PC-9 (cell line): ENCODE results near the gene OXT. TPM values are rescaled to one million over a fixed set of nuclear protein-coding genes. Genes with fewer than 3 reads are reported as not detected.

Source experiments
- BruUV-seq: library from RNA; stranded (reverse); fragments of 400-500 nt; replicated peaks from 2 replicates; lab custom pipeline; 2021; lab: Mats Ljungman, UMichigan
- CTCF ChIA-PET: fragments of 300-600 bp; sonication (Branson Sonifier 250); formaldehyde crosslinking; loops from one replicate; lab custom pipeline; 2022; ENCODE audit warnings: antibody characterized with exemption; lab: Charles Lee
- POLR2A ChIA-PET: fragments of 300-600 bp; sonication (Branson Sonifier 250); formaldehyde crosslinking; loops from one replicate; lab custom pipeline; 2022; ENCODE audit warnings: antibody characterized with exemption; ENCODE audit not compliant: unreplicated experiment; lab: Charles Lee
- DNase-seq, 2 experiments: peaks; one replicate each; pipeline versions ENCODE4 v3.0.0 to v3.0.0-alpha.2; 2015 to 2022; ENCODE audit warnings: mixed read lengths in 1 of 2
- H2AFZ ChIP-seq: fragments of 200-600 bp; sonication (generic); 2 replicates; pipeline ENCODE4 v1.8.1; 2017; ENCODE audit warnings: antibody characterized with exemption
- H3F3A ChIP-seq: fragments of 200-600 bp; sonication (generic); 2 replicates; pipeline ENCODE4 v1.8.1; 2017; ENCODE audit warnings: antibody characterized with exemption, mild to moderate bottlenecking, low read depth; ENCODE audit not compliant: insufficient read depth
- H3K27ac ChIP-seq: fragments of 200-600 bp; sonication (generic); 2 replicates; pipeline ENCODE4 v1.6.1; 2016; ENCODE audit warnings: mixed run types
- H3K27me3 ChIP-seq: fragments of 200-600 bp; sonication (generic); 2 replicates; pipeline ENCODE4 v1.6.1; 2016; ENCODE audit warnings: low read depth, mixed run types; ENCODE audit not compliant: insufficient read depth
- H3K36me3 ChIP-seq: fragments of 200-600 bp; sonication (generic); 2 replicates; pipeline ENCODE4 v1.6.1; 2016; ENCODE audit warnings: low read depth, mixed run types
- H3K4me1 ChIP-seq: fragments of 200-600 bp; sonication (generic); replicated peaks from 2 replicates; pipeline ENCODE4 v1.6.1; 2016; ENCODE audit warnings: mixed run types; ENCODE audit not compliant: insufficient read depth
- H3K4me2 ChIP-seq: fragments of 200-600 bp; sonication (generic); 2 replicates; pipeline ENCODE4 v1.6.1; 2017; ENCODE audit warnings: mixed run types
- H3K4me3 ChIP-seq: fragments of 200-600 bp; sonication (generic); 2 replicates; pipeline ENCODE4 v1.6.1; 2016; ENCODE audit warnings: mixed run types
- H3K79me2 ChIP-seq: fragments of 200-600 bp; sonication (generic); 2 replicates; pipeline ENCODE4 v1.6.1; 2017; ENCODE audit warnings: low read depth, mixed run types
- H3K9me2 ChIP-seq: fragments of 200-600 bp; sonication (generic); 2 replicates; pipeline ENCODE4 v1.8.1; 2017; ENCODE audit warnings: mild to moderate bottlenecking; ENCODE audit not compliant: insufficient read depth
- H3K9me3 ChIP-seq: fragments of 200-600 bp; sonication (generic); 2 replicates; pipeline ENCODE4 v1.8.1; 2016; ENCODE audit warnings: low read depth; ENCODE audit not compliant: insufficient read depth
- H4K20me1 ChIP-seq: fragments of 200-600 bp; sonication (generic); 2 replicates; pipeline ENCODE4 v1.8.1; 2017; ENCODE audit not compliant: insufficient read depth
- CTCF ChIP-seq: fragments of 200-600 bp; sonication (generic); conservative IDR thresholded peaks from 2 replicates; pipeline ENCODE4 v1.6.1; 2017; ENCODE audit warnings: mixed run types, antibody characterized with exemption, mild to moderate bottlenecking, moderate library complexity
- EZH2 ChIP-seq: fragments of 200-600 bp; sonication (generic); IDR thresholded peaks from 2 replicates; pipeline ENCODE4 v1.8.0; 2017; ENCODE audit warnings: antibody characterized with exemption, low read depth
- intact Hi-C: fragments of 100-400 bp; cut with micrococcal nuclease; formaldehyde crosslinking; loops from one replicate; pipeline ENCODE4 v1.10.0; 2022; ENCODE audit not compliant: unreplicated experiment
- total RNA-seq: library from RNA; stranded (reverse); gene quantifications from 2 replicates; pipeline ENCODE4 v1.2.3, GENCODE V29; 2021

OXT gene
- total RNA-seq, 1 experiment from 2014 or later = not detected

- intact Hi-C loops = no loop called here
- H3K79me2 ChIP-seq = no peaks in the 10 kb centered on the region
- no peak overlapping the region for H2AFZ ChIP-seq
- CTCF ChIA-PET = no interaction called here
- no peak overlapping the region for H3K4me2 ChIP-seq
- no peak for DNase-seq
- BruUV-seq = no TSS peak
- no peaks in the 10 kb centered on the region for H3K9me3 ChIP-seq
- H3K27me3 ChIP-seq = no peaks in the 10 kb centered on the region
- 0 out of 2 replicates have a peak, but pooled peaks cover 1% of the 10 kb centered on the region for H3K4me1 ChIP-seq
- H3K27ac ChIP-seq = no peak overlapping the region
- no peaks in the 10 kb centered on the region for H3K36me3 ChIP-seq
- 0 out of 2 replicates have a peak, but pooled peaks cover 4% of the 10 kb centered on the region for H3F3A ChIP-seq
- no peaks in the 10 kb centered on the region for H4K20me1 ChIP-seq
- H3K4me3 ChIP-seq = no peak overlapping the region
- POLR2A ChIA-PET = no interaction called here
- H3K9me2 ChIP-seq = no peaks in the 10 kb centered on the region
- no peak for TF ChIP-seq CTCF
- no peak for TF ChIP-seq EZH2
Measured at GRCh38 chr20:3040086-3040485, 31.3 kb upstream of the OXT start.

DNA sequence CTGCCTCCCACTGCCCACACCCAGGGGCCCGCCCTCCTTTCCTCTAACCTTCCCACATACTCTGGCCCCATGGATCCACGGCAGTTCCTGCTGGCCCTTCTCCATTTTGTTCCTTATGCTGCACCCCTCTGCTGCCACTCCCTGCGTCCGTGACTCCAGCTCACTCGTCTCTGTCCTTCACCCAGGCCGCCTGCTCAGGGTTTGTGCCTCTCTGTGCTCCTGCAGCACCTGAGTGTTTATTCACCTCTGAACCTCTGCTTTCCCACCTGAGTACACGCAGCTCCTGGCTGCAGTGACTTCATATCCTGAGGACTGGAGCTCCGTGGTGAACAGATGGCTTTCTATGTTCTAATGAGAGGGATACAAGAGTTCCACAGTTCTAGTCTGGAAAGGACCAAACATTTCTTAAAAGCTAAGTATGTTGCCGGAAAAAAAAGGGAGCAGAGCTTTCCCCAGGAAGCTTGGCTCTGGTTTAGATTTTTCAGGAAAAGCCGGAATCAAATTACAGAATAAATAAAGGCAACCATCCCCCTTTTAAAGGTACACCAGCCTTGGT lies 29.5 kb upstream of the OXT start:
- Histone ChIP-seq H2AFZ (no peak overlapping the region), H3F3A (0 out of 2 replicates have a peak, but pooled peaks cover 4% of the 10 kb centered on the region), H3K9me3 (no peaks in the 10 kb centered on the region), H3K27ac (no peak overlapping the region), H4K20me1 (0 out of 2 replicates have a peak, but pooled peaks cover under 1% of the 10 kb centered on the region), H3K79me2 (peaks cover 9% of the 10 kb centered on the region), H3K4me2 (no peak overlapping the region), H3K4me1 (0 out of 2 replicates have a peak, but pooled peaks cover 5% of the 10 kb centered on the region), H3K36me3 (no peaks in the 10 kb centered on the region), H3K9me2 (no peaks in the 10 kb centered on the region), H3K27me3 (no peaks in the 10 kb centered on the region), H3K4me3 (no peak overlapping the region)
- BruUV-seq = no TSS peak
- POLR2A ChIA-PET = no interaction called here
- intact Hi-C loops = no loop called here
- DNase-seq = no peak
- TF ChIP-seq EZH2 (no peak), CTCF (no peak)
- CTCF ChIA-PET = interaction anchor here (0.6 kb wide), 1 partner anchor 67 kb away, joined by 8 read pairs; no protein-coding TSS in a partner anchor

DNA sequence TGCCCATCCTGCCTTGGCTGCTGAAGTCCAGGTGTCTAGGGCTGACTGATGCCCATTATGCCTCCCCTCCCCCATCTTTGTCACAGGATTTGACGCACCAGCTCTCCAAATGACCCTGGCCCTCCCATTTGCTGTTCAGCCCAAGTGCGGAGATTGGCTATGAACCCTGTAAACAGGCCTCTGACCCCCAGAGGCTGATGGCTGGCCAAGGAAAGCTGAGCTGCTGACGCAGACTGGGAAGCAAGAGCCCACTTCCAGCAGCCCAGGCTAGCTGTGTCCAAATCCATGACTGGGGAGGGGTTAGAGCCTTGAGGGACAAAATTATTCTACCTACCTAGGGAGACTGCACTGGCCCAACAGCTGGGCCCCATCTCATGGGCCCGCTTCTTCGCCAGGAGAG lies 28.8 kb upstream of the OXT start:
- ChIA-PET POLR2A (no interaction called here), CTCF (no interaction called here)
- 0 out of 2 replicates have a peak, but pooled peaks cover 4% of the 10 kb centered on the region for H3F3A ChIP-seq
- no peak for DNase-seq
- no peak overlapping the region for H3K4me3 ChIP-seq
- no peak for TF ChIP-seq CTCF
- TF ChIP-seq EZH2 = no peak
- H4K20me1 ChIP-seq = 0 out of 2 replicates have a peak, but pooled peaks cover 3% of the 10 kb centered on the region
- H3K4me2 ChIP-seq = no peak overlapping the region
- H3K9me2 ChIP-seq = no peaks in the 10 kb centered on the region
- no peak overlapping the region for H2AFZ ChIP-seq
- peaks cover 2% of the 10 kb centered on the region; the same call in 1 of the 2 replicates for H3K36me3 ChIP-seq
- no peaks in the 10 kb centered on the region for H3K27me3 ChIP-seq
- no peak overlapping the region for H3K27ac ChIP-seq
- BruUV-seq = no TSS peak
- no peaks in the 10 kb centered on the region for H3K9me3 ChIP-seq
- peaks cover 16% of the 10 kb centered on the region for H3K79me2 ChIP-seq
- 0 out of 2 replicates have a peak, but pooled peaks cover 10% of the 10 kb centered on the region for H3K4me1 ChIP-seq
- intact Hi-C loops = no loop called here
